Left hindlimb (tissue), 1 donor: ENCODE data around the gene HSPBAP1.
"Not testable (repeated sequence)": the region's sequence is repeated elsewhere in the genome, so short reads cannot be mapped to it uniquely, and the experiment has no call there.

Experiments used
- DNase-seq: peaks from one replicate; pipeline ENCODE4 v3.0.0-alpha.2; 2018

The HSPBAP1 gene

GRCh38 chr3:122730240-122730639, 63.4 kb downstream of the HSPBAP1 start:
- no peak for DNase-seq

GRCh38 chr3:122728756-122729514, 64.7 kb downstream of the HSPBAP1 start:
- DNase-seq: no peak

GRCh38 chr3:122728186-122728585, 65.4 kb downstream of the HSPBAP1 start:
- DNase-seq: no peak

DNA sequence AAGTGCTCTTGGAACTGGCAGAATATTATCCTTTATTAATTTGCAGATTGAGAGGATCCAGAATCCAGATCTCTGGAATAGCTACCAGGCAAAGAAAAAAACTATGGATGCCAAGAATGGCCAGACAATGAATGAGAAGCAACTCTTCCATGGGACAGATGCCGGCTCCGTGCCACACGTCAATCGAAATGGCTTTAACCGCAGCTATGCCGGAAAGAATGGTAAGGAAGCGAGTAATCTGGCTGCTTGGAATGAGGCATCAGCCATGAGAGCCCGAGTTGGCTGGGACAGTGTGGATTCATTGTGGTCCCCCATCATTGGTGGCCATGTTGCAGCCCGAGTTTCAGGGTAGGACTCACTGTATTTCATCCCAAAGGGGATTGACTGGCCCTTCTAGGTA, 65.9 kb downstream of the HSPBAP1 start:
- no peak for DNase-seq

DNA sequence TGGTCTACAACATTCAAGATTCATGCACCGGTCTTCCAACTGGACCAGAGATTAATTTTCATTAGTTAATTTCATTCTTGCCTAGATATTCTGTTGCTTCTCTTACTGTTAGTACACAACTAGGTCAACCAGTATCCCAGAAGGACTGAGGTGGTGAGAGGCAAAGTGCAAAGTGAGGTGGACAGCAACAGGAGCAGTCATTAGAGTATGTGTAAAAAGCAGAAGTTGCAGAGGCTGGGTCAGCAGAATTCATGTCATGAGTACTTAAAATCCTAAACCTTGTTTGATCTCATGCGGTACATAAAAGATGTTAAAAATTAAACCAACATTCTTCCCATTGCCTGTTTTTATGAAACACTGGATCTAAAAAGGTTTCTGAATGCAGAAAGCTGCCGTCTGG, 66.3 kb downstream of the HSPBAP1 start:
- DNase-seq: no peak

GRCh38 chr3:122725106-122725505, 68.5 kb downstream of the HSPBAP1 start:
- DNase-seq: no peak

GRCh38 chr3:122719273-122719921, 74.2 kb downstream of the HSPBAP1 start:
- no peak for DNase-seq

DNA sequence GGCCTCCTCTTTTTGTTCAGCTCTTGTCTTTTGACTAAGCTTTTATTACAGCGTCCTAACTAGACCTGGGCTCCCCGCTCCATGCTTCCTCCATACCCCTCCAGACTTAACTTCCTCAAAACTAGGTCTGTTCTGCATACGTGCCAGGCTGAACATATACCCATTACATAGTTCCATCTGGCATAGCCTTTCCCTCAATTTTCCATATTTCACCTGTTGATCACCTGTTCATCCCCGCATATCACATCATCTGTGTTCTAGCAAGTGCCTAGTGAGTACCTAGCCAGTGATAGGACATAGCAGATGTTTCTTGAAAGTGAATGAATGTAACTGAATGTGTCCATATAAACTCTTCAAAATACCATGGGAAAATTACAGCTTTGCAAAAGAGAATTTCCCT, 77.0 kb downstream of the HSPBAP1 start:
- no peak for DNase-seq

DNA sequence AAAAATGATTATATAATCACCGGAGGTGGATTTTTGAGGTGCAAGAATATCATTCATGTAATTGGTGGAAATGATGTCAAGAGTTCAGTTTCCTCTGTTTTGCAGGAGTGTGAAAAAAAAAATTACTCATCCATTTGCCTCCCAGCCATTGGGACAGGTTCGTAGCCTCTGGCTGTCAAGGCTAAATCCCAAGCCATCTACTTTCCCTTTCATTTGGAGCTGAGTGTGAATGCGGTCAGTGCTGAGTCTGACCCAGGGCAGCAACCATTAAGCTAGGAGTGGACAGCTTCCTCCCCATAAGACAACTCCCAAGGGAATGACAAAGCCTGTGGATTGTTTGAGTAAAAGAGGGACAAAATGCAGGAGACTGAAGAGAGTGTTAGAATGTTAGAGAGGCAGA, 79.4 kb downstream of the HSPBAP1 start:
- DNase-seq: no peak

DNA sequence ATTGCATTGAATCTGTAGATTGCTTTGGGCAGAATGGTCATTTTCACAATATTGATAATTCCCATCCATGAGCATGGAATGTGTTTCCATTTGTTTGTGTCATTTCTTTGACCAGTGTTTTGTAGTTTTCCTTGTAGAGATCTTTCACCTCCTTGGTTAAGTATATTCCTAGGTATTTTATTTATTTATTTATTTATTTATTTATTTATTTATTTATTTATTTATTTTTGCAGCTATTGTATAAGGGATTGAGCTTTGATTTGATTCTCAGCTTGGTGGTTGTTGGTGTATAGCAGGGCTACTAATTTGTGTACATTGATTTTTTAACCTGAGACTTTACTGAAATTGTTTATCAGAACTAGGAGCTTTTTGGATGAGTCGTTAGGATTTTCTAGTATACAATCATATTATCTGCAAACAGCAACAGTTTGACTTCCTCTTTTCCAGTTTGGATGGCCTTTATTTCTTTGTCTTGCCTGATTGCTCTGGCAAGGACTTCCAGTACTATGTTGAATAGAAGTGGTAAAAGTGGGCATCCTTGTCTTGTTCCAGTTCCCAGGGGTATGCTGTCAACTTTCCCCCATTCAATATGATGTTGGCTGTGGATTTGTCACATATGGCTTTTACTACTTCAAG, 82.9 kb downstream of the HSPBAP1 start:
- DNase-seq: not testable (repeated sequence)

DNA sequence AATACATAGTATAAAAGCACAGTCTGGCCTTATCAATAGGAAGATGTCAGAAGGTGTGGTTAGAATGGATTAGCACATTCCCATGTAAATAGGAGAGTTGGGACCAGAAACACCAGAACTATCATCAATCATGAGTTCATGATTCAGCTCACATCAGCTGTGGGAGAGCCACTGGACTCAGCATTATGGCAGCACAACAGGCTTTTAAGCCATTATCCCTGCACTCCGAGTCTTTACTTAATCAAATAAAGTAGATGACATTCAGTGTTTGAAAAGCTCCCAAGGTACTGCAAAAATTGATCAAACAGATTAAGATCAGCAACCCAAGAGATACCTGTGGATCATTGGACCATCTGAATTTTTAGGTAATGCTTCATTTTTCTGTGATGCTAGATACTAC, 88.3 kb downstream of the HSPBAP1 start:
- no peak for DNase-seq

DNA sequence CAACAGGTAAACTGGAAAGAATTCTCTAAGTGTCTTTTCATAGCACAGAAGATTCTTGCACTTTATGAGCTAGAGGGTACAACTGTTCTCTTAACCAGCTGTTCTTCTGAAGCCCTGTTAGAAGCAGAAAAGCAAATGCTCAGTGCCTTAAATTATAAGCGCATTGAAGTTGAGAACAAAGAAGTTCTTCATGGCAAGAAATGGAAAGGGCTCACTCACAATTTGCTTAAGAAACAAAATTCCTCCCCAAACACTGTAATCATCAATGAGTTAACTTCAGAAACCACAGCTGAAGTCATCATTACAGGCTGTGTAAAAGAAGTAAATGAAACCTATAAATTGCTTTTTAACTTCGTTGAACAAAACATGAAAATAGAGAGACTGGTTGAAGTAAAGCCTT, 93.4 kb downstream of the HSPBAP1 start:
- DNase-seq: no peak

DNA sequence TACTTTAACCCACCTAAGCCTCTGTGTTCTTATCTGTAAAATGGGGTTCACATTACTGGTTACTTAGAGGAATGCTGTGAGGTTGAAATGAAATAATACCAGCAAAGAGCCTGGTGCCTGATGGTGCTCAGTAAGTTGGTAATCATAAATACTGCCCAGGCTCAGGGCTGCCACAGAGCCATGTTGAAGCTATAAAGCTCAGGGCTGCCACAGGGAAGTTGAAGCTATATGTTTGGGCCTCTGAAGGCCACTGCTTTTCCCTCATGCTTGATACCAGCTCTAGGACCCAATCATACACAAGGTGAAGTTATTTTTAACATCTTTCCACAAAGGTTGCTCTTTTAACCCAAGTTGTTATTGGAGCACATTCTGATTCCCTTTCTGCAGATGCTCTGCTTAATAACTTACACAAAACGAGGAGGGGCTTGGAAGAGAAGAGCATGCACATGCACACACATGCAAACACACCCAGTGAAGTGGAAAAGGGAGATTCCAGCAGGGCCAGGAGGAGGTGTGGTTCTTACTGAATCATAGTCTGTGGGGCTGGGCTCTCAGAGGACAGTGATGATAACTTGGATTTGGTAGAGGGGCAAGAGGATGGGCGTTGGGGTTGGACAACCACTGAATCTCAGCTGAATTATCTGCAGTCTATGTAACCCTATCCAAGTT, 95.5 kb downstream of the HSPBAP1 start:
- DNase-seq: no peak

- no peak for DNase-seq
These were observed 97.6 kb downstream of the HSPBAP1 start for GRCh38 chr3:122695927-122696561.

DNA sequence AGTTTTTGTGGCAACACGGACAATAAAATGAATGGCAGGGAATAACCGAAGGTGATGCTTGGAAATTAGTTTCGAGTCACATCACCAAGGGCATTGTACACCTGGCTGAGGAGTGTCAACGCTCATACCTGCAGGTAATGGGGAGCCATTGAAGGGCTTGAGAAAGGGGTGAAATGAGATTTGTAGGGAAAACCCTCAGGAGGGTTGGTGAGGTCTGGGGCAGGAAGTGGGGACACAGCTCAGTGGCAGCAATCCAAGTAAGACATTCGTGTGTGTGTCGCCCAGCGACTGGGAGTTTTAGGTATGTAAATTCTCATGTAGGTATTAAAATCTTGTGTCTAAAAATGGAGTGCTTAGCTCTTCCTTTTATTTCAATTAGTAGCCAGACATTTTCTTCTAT, 98.7 kb downstream of the HSPBAP1 start:
- no peak for DNase-seq

GRCh38 chr3:122692674-122693073, 101.0 kb downstream of the HSPBAP1 start:
- no peak for DNase-seq

- no peak for DNase-seq
These were observed 102.4 kb downstream of the HSPBAP1 start for GRCh38 chr3:122691195-122691594.

DNA sequence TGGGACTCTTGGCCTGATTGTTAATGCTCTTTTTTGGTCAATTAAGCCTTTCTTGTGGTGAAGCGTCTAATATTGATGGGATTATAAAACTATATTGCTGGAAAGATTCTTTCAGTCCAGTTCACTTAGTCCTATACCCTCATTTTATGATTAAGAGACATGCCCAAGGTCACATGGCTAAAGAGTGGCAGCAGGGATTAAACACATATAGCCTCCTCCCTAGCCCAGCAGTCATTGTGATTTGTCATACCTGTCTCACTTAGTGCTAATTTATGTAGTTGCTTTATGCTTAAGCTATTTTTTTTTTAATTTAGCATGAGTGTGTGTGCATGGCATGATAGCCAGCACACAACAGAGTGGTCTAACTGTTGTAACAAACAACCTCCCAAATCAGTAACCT, 103.5 kb downstream of the HSPBAP1 start:
- DNase-seq: no peak
